ENCODE results near the gene FLNC.

- TF ChIP-seq CTCF (IDR thresholded peaks at IDR 0.05): peak; percentile 53
- TF ChIP-seq POLR2AphosphoS5 (IDR thresholded peaks at IDR 0.05; ENCODE audit: low read depth, low read length): no peak
- no peak for TF ChIP-seq TCF7L2 (IDR thresholded peaks at IDR 0.05; ENCODE audit: low read depth, low read length)
- no peak for TF ChIP-seq REST (IDR thresholded peaks at IDR 0.05; ENCODE audit: insufficient read depth in 1 of 2, low read depth in 2 of 2, low read length in 1 of 2)
These were observed 33.3 kb downstream of the FLNC start for GRCh38 chr7:128863433-128863989.
